PC-9 (cell line): ENCODE measurements around the gene CREB3L1. TPM values are rescaled to one million over a fixed set of nuclear protein-coding genes. Genes with fewer than 3 reads are reported as not detected.

Experiments
- BruUV-seq: library from RNA; stranded (reverse); fragments of 400-500 nt; replicated peaks from 2 replicates; lab custom pipeline; 2021; lab: Mats Ljungman, UMichigan
- CTCF ChIA-PET: fragments of 300-600 bp; sonication (Branson Sonifier 250); formaldehyde crosslinking; loops from one replicate; lab custom pipeline; 2022; ENCODE audit warnings: antibody characterized with exemption; lab: Charles Lee
- POLR2A ChIA-PET: fragments of 300-600 bp; sonication (Branson Sonifier 250); formaldehyde crosslinking; loops from one replicate; lab custom pipeline; 2022; ENCODE audit warnings: antibody characterized with exemption; ENCODE audit not compliant: unreplicated experiment; lab: Charles Lee
- DNase-seq, 2 experiments: peaks; one replicate each; pipeline versions ENCODE4 v3.0.0 to v3.0.0-alpha.2; 2015 to 2022; ENCODE audit warnings: mixed read lengths in 1 of 2
- H2AFZ ChIP-seq: fragments of 200-600 bp; sonication (generic); 2 replicates; pipeline ENCODE4 v1.8.1; 2017; ENCODE audit warnings: antibody characterized with exemption
- H3F3A ChIP-seq: fragments of 200-600 bp; sonication (generic); 2 replicates; pipeline ENCODE4 v1.8.1; 2017; ENCODE audit warnings: antibody characterized with exemption, mild to moderate bottlenecking, low read depth; ENCODE audit not compliant: insufficient read depth
- H3K27ac ChIP-seq: fragments of 200-600 bp; sonication (generic); 2 replicates; pipeline ENCODE4 v1.6.1; 2016; ENCODE audit warnings: mixed run types
- H3K27me3 ChIP-seq: fragments of 200-600 bp; sonication (generic); 2 replicates; pipeline ENCODE4 v1.6.1; 2016; ENCODE audit warnings: low read depth, mixed run types; ENCODE audit not compliant: insufficient read depth
- H3K36me3 ChIP-seq: fragments of 200-600 bp; sonication (generic); 2 replicates; pipeline ENCODE4 v1.6.1; 2016; ENCODE audit warnings: low read depth, mixed run types
- H3K4me1 ChIP-seq: fragments of 200-600 bp; sonication (generic); replicated peaks from 2 replicates; pipeline ENCODE4 v1.6.1; 2016; ENCODE audit warnings: mixed run types; ENCODE audit not compliant: insufficient read depth
- H3K4me2 ChIP-seq: fragments of 200-600 bp; sonication (generic); 2 replicates; pipeline ENCODE4 v1.6.1; 2017; ENCODE audit warnings: mixed run types
- H3K4me3 ChIP-seq: fragments of 200-600 bp; sonication (generic); 2 replicates; pipeline ENCODE4 v1.6.1; 2016; ENCODE audit warnings: mixed run types
- H3K79me2 ChIP-seq: fragments of 200-600 bp; sonication (generic); 2 replicates; pipeline ENCODE4 v1.6.1; 2017; ENCODE audit warnings: low read depth, mixed run types
- H3K9me2 ChIP-seq: fragments of 200-600 bp; sonication (generic); 2 replicates; pipeline ENCODE4 v1.8.1; 2017; ENCODE audit warnings: mild to moderate bottlenecking; ENCODE audit not compliant: insufficient read depth
- H3K9me3 ChIP-seq: fragments of 200-600 bp; sonication (generic); 2 replicates; pipeline ENCODE4 v1.8.1; 2016; ENCODE audit warnings: low read depth; ENCODE audit not compliant: insufficient read depth
- H4K20me1 ChIP-seq: fragments of 200-600 bp; sonication (generic); 2 replicates; pipeline ENCODE4 v1.8.1; 2017; ENCODE audit not compliant: insufficient read depth
- EZH2 ChIP-seq: fragments of 200-600 bp; sonication (generic); IDR thresholded peaks from 2 replicates; pipeline ENCODE4 v1.8.0; 2017; ENCODE audit warnings: antibody characterized with exemption, low read depth
- intact Hi-C: fragments of 100-400 bp; cut with micrococcal nuclease; formaldehyde crosslinking; loops from one replicate; pipeline ENCODE4 v1.10.0; 2022; ENCODE audit not compliant: unreplicated experiment
- total RNA-seq: library from RNA; stranded (reverse); gene quantifications from 2 replicates; pipeline ENCODE4 v1.2.3, GENCODE V29; 2021
- TF ChIP-seq, protein P1 (sequence below): fragments of 200-600 bp; sonication (generic); conservative IDR thresholded peaks from 2 replicates; pipeline ENCODE4 v1.6.1; 2017; ENCODE audit warnings: mixed run types, antibody characterized with exemption, mild to moderate bottlenecking, moderate library complexity

Gene CREB3L1
- total RNA-seq, 1 experiment from 2014 or later: 3.1 TPM

DNA sequence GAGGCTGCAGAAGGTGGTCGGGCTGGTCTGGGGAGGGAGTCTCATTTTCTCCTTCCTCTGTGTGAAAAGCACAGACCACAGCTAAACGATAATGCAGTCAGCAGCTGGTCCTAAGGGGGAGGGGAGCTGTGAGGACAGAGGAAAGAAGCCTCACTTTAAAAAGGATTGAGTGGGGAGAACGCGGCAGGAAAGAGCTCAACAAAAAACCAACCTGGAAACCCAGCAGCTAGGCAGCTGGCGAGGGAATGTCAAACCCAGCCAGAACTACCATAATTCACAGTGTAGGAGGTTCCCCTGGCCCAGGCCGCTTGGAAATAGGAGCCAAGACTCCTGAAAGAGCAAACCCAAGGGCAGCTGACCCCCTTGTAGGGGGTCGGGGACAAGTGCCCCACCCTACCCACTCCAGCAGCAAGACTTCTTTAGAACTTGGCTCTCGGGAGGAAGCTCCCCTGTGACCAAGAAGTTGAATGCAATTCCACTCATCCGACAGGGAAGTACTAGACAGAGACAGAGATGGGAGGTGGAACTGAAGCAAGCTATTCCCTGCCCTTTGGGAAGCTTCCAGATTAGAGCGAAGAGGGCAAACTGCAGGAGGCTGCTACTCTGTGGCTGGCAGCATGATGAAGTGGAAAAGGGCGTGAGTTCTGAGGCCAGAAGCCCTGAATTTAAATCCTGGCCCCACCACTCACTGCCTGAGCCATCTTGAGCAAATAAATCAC lies 53.3 kb downstream of the CREB3L1 start:
- Histone ChIP-seq H3K9me2 (no peaks in the 10 kb centered on the region), H2AFZ (no peak overlapping the region), H4K20me1 (no peaks in the 10 kb centered on the region), H3K36me3 (no peaks in the 10 kb centered on the region), H3F3A (peaks cover 26% of the 10 kb centered on the region), H3K4me2 (no peak overlapping the region), H3K4me3 (no peak overlapping the region), H3K79me2 (no peaks in the 10 kb centered on the region), H3K27me3 (no peaks in the 10 kb centered on the region), H3K4me1 (peaks cover 22% of the 10 kb centered on the region), H3K27ac (no peak overlapping the region), H3K9me3 (no peaks in the 10 kb centered on the region)
- intact Hi-C loops: no loop called here
- CTCF ChIA-PET: no interaction called here
- no TSS peak for BruUV-seq
- no peak for DNase-seq
- POLR2A ChIA-PET: no interaction called here
- TF ChIP-seq, protein P1, sequence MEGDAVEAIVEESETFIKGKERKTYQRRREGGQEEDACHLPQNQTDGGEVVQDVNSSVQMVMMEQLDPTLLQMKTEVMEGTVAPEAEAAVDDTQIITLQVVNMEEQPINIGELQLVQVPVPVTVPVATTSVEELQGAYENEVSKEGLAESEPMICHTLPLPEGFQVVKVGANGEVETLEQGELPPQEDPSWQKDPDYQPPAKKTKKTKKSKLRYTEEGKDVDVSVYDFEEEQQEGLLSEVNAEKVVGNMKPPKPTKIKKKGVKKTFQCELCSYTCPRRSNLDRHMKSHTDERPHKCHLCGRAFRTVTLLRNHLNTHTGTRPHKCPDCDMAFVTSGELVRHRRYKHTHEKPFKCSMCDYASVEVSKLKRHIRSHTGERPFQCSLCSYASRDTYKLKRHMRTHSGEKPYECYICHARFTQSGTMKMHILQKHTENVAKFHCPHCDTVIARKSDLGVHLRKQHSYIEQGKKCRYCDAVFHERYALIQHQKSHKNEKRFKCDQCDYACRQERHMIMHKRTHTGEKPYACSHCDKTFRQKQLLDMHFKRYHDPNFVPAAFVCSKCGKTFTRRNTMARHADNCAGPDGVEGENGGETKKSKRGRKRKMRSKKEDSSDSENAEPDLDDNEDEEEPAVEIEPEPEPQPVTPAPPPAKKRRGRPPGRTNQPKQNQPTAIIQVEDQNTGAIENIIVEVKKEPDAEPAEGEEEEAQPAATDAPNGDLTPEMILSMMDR: no peak
- TF ChIP-seq EZH2: no peak

DNA sequence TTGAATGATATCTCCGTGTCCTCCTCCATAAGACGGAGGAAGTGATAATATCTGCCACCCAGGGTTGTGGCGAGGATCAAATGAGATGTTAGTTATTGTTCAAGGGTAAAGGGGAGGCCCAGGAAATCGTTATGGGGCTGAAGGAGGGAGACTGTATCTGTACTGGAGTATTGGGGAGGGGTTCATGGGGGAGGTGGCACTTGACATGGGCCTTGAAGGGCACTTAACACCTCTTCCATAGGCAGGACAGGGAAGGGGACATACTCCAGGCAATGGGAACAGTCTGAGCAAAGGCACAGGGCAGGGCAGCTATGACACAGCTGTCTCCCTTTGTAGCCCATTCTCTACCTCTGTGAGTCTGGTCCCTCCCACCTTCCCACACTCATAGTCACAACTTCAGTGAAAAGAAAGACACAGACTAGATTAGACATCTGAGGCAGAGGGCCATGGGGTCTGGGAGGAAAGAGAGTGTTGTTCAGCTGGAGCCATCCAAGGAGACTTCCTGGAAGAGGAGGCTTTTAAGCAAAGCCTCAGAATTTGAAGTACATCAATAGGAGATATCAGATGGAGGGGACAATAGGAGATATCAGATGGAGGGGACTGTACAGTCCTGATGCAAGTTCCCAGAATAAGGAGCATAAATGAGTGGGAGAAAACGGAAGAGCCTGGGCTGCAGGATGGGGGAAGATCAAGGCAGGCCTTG lies 54.0 kb downstream of the CREB3L1 start:
- BruUV-seq: no TSS peak
- Histone ChIP-seq H3K79me2 (no peaks in the 10 kb centered on the region), H3K4me1 (peaks cover 29% of the 10 kb centered on the region), H3K4me3 (no peak overlapping the region), H3K27ac (no peak overlapping the region), H3F3A (peaks cover 33% of the 10 kb centered on the region), H3K27me3 (no peaks in the 10 kb centered on the region), H3K9me3 (no peaks in the 10 kb centered on the region), H3K36me3 (no peaks in the 10 kb centered on the region), H3K9me2 (no peaks in the 10 kb centered on the region), H2AFZ (no peak overlapping the region), H3K4me2 (no peak overlapping the region), H4K20me1 (no peaks in the 10 kb centered on the region)
- intact Hi-C loops: no loop called here
- TF ChIP-seq EZH2: no peak
- TF ChIP-seq, protein P1: no peak
- DNase-seq: no peak
- ChIA-PET CTCF (no interaction called here), POLR2A (no interaction called here)

DNA sequence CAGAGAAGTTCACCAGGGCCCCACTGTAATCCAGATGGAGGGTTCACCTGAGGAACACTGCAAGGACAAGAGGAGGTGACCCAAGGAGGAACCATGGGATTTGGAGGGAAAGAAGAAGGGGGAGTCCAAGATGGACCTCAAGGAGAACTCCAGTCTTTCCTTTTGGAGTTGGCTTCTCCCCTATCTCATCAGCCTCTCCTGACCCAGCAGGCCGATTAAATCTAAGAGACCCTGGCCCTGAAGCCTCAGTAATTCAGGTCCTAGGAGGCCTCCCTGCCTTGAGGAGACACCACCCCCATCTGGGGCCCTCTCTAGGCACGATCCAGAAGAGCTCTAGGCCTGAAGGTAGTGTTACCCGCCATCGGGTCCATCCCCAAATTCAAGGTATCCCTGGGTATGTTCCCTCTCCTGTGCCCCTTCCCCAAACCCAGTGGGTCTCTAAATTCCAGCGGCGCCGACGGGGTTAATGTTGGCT lies 54.7 kb downstream of the CREB3L1 start:
- no peak overlapping the region for H2AFZ ChIP-seq
- no peaks in the 10 kb centered on the region for H3K79me2 ChIP-seq
- H3K4me2 ChIP-seq: no peak overlapping the region
- H3F3A ChIP-seq: peaks cover 39% of the 10 kb centered on the region
- peaks cover 36% of the 10 kb centered on the region for H3K4me1 ChIP-seq
- CTCF ChIA-PET: interaction anchor here (0.6 to 0.7 kb wide), 2 partner anchors 60 to 1074 kb away, joined by 3 read pairs; no protein-coding TSS in a partner anchor
- no peak for DNase-seq
- H3K36me3 ChIP-seq: no peaks in the 10 kb centered on the region
- TF ChIP-seq, protein P1: no peak
- no peak for TF ChIP-seq EZH2
- BruUV-seq: no TSS peak
- POLR2A ChIA-PET: no interaction called here
- no peaks in the 10 kb centered on the region for H3K27me3 ChIP-seq
- no peaks in the 10 kb centered on the region for H3K9me2 ChIP-seq
- intact Hi-C loops: no loop called here
- no peaks in the 10 kb centered on the region for H4K20me1 ChIP-seq
- no peak overlapping the region for H3K27ac ChIP-seq
- H3K4me3 ChIP-seq: no peak overlapping the region
- H3K9me3 ChIP-seq: no peaks in the 10 kb centered on the region
